Measurements from ENCODE around the gene OR6A2.

GRCh38 chr11:6845383-6845782 is 45.9 kb upstream of the OR6A2 start, which contains the start of gene OR10A5:
- TF ChIP-seq CTCF (IDR thresholded peaks at IDR 0.05; ENCODE audit: low read length) (no peak), EZH2 (IDR thresholded peaks at IDR 0.05; ENCODE audit: borderline replicate concordance, low read length) (no peak)
